Astrocyte (in vitro differentiated cells and primary cell): ENCODE results near the gene LRRC15.

Experiments used
- CTCF ChIP-seq: IDR thresholded peaks from 2 replicates; pipeline ENCODE4 v1.5.1; 2011; ENCODE audit warnings: low read depth, mild to moderate bottlenecking, inconsistent platforms, low read length, moderate library complexity; ENCODE audit not compliant: insufficient read depth
- EZH2 ChIP-seq: IDR thresholded peaks from 2 replicates; pipeline ENCODE4 v1.6.1; 2012; ENCODE audit warnings: mild to moderate bottlenecking, low read length, inconsistent platforms; ENCODE audit not compliant: insufficient read depth

GRCh38 chr3:194350726-194351071, 18.8 kb downstream of the LRRC15 start:
- TF ChIP-seq CTCF (no peak), EZH2 (no peak)
